Urinary bladder (tissue), 4 donors: ENCODE data around the gene ZNF593OS. TPM values are rescaled to one million over a fixed set of nuclear protein-coding genes. Genes with fewer than 3 reads are reported as not detected.

Source experiments
- DNase-seq: peaks from one replicate; pipeline ENCODE4 v3.0.0-alpha.2; 2015; ENCODE audit errors: extremely low spot score
- H3K27ac ChIP-seq: one replicate; pipeline ENCODE4 v1.5.1; 2013; ENCODE audit warnings: low read depth, mild to moderate bottlenecking, moderate library complexity
- H3K36me3 ChIP-seq: one replicate; pipeline ENCODE4 v1.6.1; 2013; ENCODE audit warnings: mild to moderate bottlenecking, moderate library complexity; ENCODE audit not compliant: insufficient read depth
- H3K4me1 ChIP-seq: one replicate; pipeline ENCODE4 v1.6.1; 2013; ENCODE audit warnings: mild to moderate bottlenecking, moderate library complexity; ENCODE audit not compliant: insufficient read depth
- H3K4me3 ChIP-seq: one replicate; pipeline ENCODE4 v1.5.1; 2013; ENCODE audit warnings: low read depth, low read length
- WGBS: extraction: QIAGEN DNeasy Blood & Tissue Kit; methylation state at CpG from one replicate; pipeline ENCODE4 v1.1.7; 2013; 5-methylcytosine and 5-hydroxymethylcytosine counted together
- polyA plus RNA-seq: library from polyadenylated mRNA; stranded (reverse); fragments of 200-250 nt; gene quantifications from one replicate; pipeline ENCODE4 v1.2.3, GENCODE V29; 2013
- total RNA-seq: library from RNA; depleted of rRNA; stranded (reverse); fragments of >200 nt; gene quantifications from one replicate; pipeline ENCODE4 v1.2.3, GENCODE V29; 2014
- donor health status: healthy with polysubstance abuse.
- donor health status: healthy.

Gene ZNF593OS
- total and polyA plus RNA-seq, 2 donors, result 0.18 TPM; not detected in 1

- Histone ChIP-seq H3K36me3 (no peaks in the 10 kb centered on the region), H3K4me1 (no peaks in the 10 kb centered on the region), H3K27ac (no peak overlapping the region), H3K4me3 (no peak overlapping the region)
- DNase-seq, result no peak
- 93% methylated on average over 3 of the region's 3 CpGs for WGBS
Measured at GRCh38 chr1:26134466-26134865, 37.2 kb downstream of the ZNF593OS start.

DNA sequence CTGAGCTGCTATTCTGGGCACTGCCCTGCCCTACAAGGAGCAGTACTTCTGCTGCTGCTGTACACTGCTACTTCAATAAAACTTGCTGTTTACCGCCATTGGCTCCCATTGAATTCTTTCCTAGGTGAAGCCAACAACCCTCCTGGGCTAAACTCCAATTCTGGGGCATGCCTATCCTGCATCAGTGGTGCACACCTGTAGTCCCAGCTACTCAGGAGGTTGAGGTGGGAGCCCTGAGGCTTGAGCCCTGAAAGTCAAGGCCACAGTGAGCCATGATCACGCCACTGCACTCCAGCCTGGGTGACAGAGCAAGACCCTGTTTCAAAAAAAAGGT, 38.8 kb downstream of the ZNF593OS start:
- Histone ChIP-seq H3K4me3 (no peak overlapping the region), H3K36me3 (no peaks in the 10 kb centered on the region), H3K27ac (no peak overlapping the region), H3K4me1 (no peaks in the 10 kb centered on the region)
- whole genome bisulfite sequencing, result 96% methylated on average over 2 of the region's 2 CpGs
- DNase-seq, result no peak

- no peak for DNase-seq
- Histone ChIP-seq H3K4me3 (no peak overlapping the region), H3K4me1 (no peaks in the 10 kb centered on the region), H3K36me3 (no peaks in the 10 kb centered on the region), H3K27ac (no peak overlapping the region)
- WGBS, result 73% methylated on average over 5 of the region's 5 CpGs
Measured at GRCh38 chr1:26132128-26132833, 39.4 kb downstream of the ZNF593OS start.

DNA sequence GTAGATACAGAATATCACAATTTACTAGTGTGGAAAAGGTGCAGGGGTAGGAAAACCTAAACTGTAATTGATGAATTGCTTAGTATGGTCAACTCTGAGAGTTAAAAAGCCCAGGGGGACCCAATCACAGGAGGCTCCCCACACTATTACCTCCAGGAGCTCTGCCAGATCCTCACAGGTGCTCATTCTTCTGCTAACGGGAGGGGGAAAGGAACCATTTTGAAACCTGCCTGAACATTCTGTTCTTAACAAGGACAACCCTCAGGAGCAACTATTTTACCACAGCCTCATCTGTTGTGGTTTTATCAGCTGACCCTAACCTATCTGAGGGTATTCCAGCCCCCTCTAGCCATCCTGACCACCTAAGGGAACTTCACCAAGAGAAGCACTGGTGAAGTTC, 40.9 kb downstream of the ZNF593OS start:
- 53% methylated on average over 1 of the region's 1 CpG for WGBS
- no peaks in the 10 kb centered on the region for H3K36me3 ChIP-seq
- H3K4me1 ChIP-seq, result no peaks in the 10 kb centered on the region
- no peak overlapping the region for H3K4me3 ChIP-seq
- DNase-seq, result no peak
- H3K27ac ChIP-seq, result no peak overlapping the region

DNA sequence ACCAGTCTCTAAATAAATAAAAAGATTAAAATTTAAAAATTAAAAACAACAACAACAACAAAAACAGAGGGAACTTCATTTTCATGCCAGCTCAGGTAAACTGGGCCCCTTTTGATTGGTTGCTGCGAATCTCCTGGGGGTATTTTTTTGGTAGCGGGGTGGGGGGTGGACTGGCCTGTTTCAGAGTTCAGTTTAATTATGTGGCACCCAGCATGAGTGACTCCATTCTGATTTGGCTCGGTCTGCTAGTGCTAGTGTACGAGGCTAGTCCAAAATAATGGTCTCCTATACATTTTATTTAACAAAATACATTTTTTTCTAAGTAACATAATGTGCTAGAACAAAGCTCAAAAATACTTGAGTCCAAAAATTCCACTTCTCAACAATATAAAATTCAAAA, 41.9 kb downstream of the ZNF593OS start:
- Histone ChIP-seq H3K36me3 (no peaks in the 10 kb centered on the region), H3K27ac (no peak overlapping the region), H3K4me3 (no peak overlapping the region), H3K4me1 (no peaks in the 10 kb centered on the region)
- DNase-seq, result no peak
- 90% methylated on average over 4 of the region's 4 CpGs for WGBS

GRCh38 chr1:26127235-26128163, 44.1 kb downstream of the ZNF593OS start:
- 41% methylated on average over 13 of the region's 13 CpGs for WGBS

DNA sequence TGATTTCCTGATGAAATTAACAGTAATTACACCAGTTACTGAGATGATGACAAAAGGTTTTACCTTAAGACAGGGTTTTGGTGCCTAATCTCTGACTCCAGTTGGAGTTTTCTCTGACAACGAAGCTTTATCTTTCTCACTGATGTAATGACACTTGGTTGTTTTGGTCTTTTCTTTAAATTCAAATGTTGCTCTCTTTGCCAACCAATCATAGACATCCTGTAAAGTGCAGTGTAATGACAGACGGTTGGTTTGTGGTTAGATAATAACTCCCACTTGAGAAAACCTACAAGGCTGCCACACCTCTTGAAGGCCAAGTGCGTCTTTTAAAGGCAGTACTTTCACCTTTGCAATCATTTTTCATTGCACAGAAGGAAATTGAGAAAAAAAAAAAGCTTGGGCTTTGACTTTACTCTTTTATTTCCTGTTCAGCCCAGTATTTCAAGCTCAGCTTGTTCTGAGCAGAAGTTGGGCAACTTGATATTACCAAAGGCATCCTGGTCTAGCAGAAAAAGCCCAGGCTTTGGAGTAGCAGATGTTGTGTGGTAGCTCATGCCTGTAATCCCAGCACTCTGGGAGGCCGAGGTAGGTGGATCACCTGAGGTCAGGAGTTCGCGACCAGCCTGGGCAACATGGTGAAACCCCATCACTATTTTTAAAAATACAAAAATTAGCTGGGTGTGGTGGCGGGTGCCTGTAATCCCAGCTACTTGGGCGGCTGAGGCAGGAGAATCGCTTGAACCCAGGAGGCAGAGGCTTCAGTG, 45.1 kb downstream of the ZNF593OS start:
- Histone ChIP-seq H3K4me3 (no peak overlapping the region), H3K36me3 (peaks cover 2% of the 10 kb centered on the region), H3K27ac (peak overlapping the region; percentile 50), H3K4me1 (no peaks in the 10 kb centered on the region)
- peak; percentile 52 for DNase-seq
- 67% methylated on average over 9 of the region's 9 CpGs for WGBS

More at GRCh38 chr1:26127235-26128163, 44.1 kb downstream of the ZNF593OS start:
- Histone ChIP-seq H3K27ac (peak overlapping the region; percentile 32), H3K4me3 (no peak overlapping the region), H3K36me3 (no peaks in the 10 kb centered on the region), H3K4me1 (no peaks in the 10 kb centered on the region)
- DNase-seq, result no peak

DNA sequence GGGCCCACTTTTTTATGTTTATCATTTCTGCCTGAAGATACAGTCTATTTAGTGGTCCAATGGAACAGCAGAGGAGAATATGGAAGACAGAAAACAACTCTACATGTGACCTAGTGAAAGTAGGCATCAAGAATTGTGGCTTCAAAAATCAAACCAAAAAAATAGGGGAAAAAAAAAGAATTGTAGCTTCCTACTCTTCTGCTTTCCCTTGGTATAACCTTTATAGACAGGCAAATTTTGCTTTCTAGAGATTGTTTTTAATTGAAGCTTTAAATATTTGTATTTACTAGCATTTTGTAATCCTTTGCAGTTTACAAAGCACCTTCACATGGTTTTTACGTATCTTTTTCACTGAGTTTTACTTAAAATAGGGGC, 45.7 kb downstream of the ZNF593OS start:
- no peak for DNase-seq
- Histone ChIP-seq H3K4me1 (no peaks in the 10 kb centered on the region), H3K27ac (peak overlapping the region; percentile 50), H3K36me3 (peaks cover 2% of the 10 kb centered on the region), H3K4me3 (no peak overlapping the region)
- WGBS, result 74% methylated on average over 1 of the region's 1 CpG

DNA sequence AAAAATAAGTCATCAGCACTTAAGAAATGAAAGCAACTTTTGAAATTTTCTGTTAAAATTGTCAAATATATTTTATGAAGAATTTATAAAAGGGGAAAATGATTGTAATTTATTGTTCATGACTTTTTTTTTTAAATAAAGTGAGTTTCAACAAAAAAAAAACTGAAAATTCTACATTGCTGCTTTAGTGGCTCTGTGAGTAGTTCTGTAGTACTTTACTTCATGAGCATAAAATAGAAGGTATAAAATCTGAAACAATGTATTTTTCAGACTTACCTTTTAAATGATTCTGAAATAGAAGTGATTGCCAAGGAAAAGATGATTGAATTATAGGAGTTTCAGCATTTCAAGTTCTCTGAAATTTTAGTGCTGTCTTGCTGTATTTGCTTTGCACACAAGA, 46.2 kb downstream of the ZNF593OS start:
- H3K36me3 ChIP-seq, result peaks cover 2% of the 10 kb centered on the region
- H3K4me3 ChIP-seq, result no peak overlapping the region
- no peak overlapping the region for H3K27ac ChIP-seq
- no peaks in the 10 kb centered on the region for H3K4me1 ChIP-seq
- no peak for DNase-seq

DNA sequence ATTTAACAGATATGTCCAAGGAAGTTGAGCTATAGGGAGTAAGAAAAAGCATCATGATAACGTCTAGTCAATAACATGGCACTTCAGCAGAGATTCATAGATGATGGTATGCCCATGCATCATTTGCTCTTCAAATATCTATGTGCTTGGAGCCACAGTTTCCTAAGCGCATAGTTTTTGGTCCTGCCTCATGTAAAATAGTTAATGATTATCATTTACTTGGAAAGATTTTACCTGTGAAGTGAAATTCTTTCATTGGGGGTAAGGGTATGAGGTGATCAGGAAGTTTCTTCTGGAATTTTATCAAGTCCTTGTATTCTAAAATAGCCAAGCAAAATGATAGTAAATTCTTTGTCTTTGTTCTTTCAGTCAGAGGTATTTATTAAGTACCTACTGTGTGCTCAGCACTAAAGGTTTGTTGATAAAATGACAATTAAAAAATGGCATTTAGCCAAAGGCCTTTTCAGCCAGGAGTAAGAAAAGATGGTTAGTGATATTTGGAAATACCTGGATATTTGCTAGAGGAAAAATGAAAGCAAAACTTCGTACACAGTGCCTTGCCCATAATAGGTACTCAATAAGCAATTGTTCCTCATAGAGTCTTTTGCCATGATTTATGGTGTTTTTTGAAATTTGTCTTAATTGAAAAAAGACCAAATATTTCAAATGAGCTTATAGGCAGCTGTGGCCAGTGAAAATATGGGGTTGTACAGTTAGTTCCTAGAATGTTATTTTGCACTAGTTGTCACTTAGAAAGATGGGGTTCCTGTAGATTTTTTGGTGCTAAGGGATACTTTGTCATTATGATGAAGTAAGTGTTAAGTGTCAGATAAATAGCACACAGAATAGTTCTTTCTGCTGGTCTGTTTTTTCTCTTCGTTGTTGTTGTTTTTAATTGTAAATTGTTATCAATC, 47.0 kb downstream of the ZNF593OS start:
- H3K4me1 ChIP-seq, result no peaks in the 10 kb centered on the region
- no peak overlapping the region for H3K27ac ChIP-seq
- H3K4me3 ChIP-seq, result no peak overlapping the region
- WGBS, result 86% methylated on average over 4 of the region's 4 CpGs
- no peak for DNase-seq
- H3K36me3 ChIP-seq, result peaks cover 2% of the 10 kb centered on the region

- 83% methylated on average over 7 of the region's 7 CpGs for WGBS
- DNase-seq, result no peak
- Histone ChIP-seq H3K4me1 (no peaks in the 10 kb centered on the region), H3K36me3 (peaks cover 2% of the 10 kb centered on the region), H3K27ac (peak overlapping the region; percentile 23), H3K4me3 (no peak overlapping the region)
Measured at GRCh38 chr1:26122988-26123973, 48.4 kb downstream of the ZNF593OS start.
